Endothelial cell of umbilical vein (primary cell): ENCODE data around the gene ZNF423. TPM values are rescaled to one million over a fixed set of nuclear protein-coding genes. Genes with fewer than 3 reads are reported as not detected.

Source experiments
- BruUV-seq: library from RNA; stranded (reverse); fragments of 400-500 nt; replicated peaks from 2 replicates; lab custom pipeline; 2021; lab: Mats Ljungman, UMichigan
- CTCF ChIA-PET: fragments of 300-600, 350-600 bp; sonication (Branson Sonifier 250); formaldehyde crosslinking; loops from one replicate; lab custom pipeline; 2021; ENCODE audit warnings: antibody characterized with exemption, inconsistent platforms; lab: Charles Lee
- POLR2A ChIA-PET: fragments of 300-600, 350-600 bp; sonication (Branson Sonifier 250); formaldehyde crosslinking; loops from one replicate; lab custom pipeline; 2021; ENCODE audit warnings: antibody characterized with exemption, inconsistent platforms; lab: Charles Lee
- DNase-seq: peaks from one replicate; pipeline ENCODE4 v3.0.0-alpha.2; 2011; ENCODE audit warnings: low read depth, low spot score
- FAIRE-seq: peaks from 2 replicates; lab custom pipeline; 2011; peaks lifted over from hg19 to GRCh38; lab: Jason Lieb, UNC
- H2AFZ ChIP-seq: 2 replicates; pipeline ENCODE4 v1.6.0; 2012; ENCODE audit warnings: low read depth, low read length, control low read depth, inconsistent platforms
- H3K27ac ChIP-seq: 2 replicates; pipeline ENCODE4 v1.5.1; 2011; ENCODE audit warnings: low read depth, mild to moderate bottlenecking, control low read depth, low read length, moderate library complexity; ENCODE audit not compliant: insufficient read depth
- H3K27me3 ChIP-seq, 2 experiments: 2 replicates each; pipeline versions ENCODE4 v1.6.0 to v1.6.1; 2011; ENCODE audit warnings: low read length in 2 of 2, mixed read lengths in 1 of 2; ENCODE audit not compliant: control insufficient read depth in 2 of 2, insufficient read depth in 2 of 2
- H3K36me3 ChIP-seq, 2 experiments: 2 replicates in 1 of 2; 3 replicates in 1 of 2; pipeline ENCODE4 v1.5.1; 2011; ENCODE audit warnings: low read length in 2 of 2, mild to moderate bottlenecking in 1 of 2, moderate library complexity in 1 of 2; ENCODE audit not compliant: control insufficient read depth in 2 of 2, insufficient read depth in 2 of 2; ENCODE audit errors: extremely low read depth in 1 of 2
- H3K4me1 ChIP-seq: 3 replicates; pipeline ENCODE4 v1.5.1; 2011; ENCODE audit warnings: mild to moderate bottlenecking, low read length; ENCODE audit not compliant: control insufficient read depth, insufficient read depth; ENCODE audit errors: extremely low read depth
- H3K4me2 ChIP-seq: 2 replicates; pipeline ENCODE4 v1.6.1; 2011; ENCODE audit warnings: low read length, control low read depth, mixed read lengths; ENCODE audit not compliant: insufficient read depth
- H3K4me3 ChIP-seq, 3 experiments: fragments of 200-600 bp in 1 of 3; sonication (generic), shearing (Covaris generic) in 1 of 3; replicated peaks in 1 of 3; 2 replicates each; pipeline ENCODE4 v1.5.1; 2011 to 2016; ENCODE audit warnings: control low read depth in 3 of 3, low read length in 3 of 3, mild to moderate bottlenecking in 2 of 3, inconsistent platforms in 1 of 3, low read depth in 1 of 3, moderate library complexity in 1 of 3; ENCODE audit not compliant: insufficient read depth in 1 of 3
- H3K79me2 ChIP-seq: 2 replicates; pipeline ENCODE4 v1.6.0; 2012; ENCODE audit warnings: low read length, inconsistent platforms; ENCODE audit not compliant: control insufficient read depth, insufficient read depth
- H3K9ac ChIP-seq: replicated peaks from 2 replicates; pipeline ENCODE3; 2011; ENCODE audit warnings: low read length, control low read depth; ENCODE audit not compliant: insufficient read depth; ENCODE audit errors: extremely low read depth
- H3K9me1 ChIP-seq: replicated peaks from 3 replicates; pipeline ENCODE4 v1.6.0; 2011; ENCODE audit warnings: mild to moderate bottlenecking, low read length; ENCODE audit not compliant: control insufficient read depth, insufficient read depth; ENCODE audit errors: extremely low read depth
- H3K9me3 ChIP-seq: replicated peaks from 2 replicates; pipeline ENCODE4 v1.5.1; 2012; ENCODE audit warnings: low read length, inconsistent platforms; ENCODE audit not compliant: control insufficient read depth, insufficient read depth
- H4K20me1 ChIP-seq: replicated peaks from 2 replicates; pipeline ENCODE3; 2011; ENCODE audit warnings: mild to moderate bottlenecking, low read length; ENCODE audit not compliant: control insufficient read depth, insufficient read depth; ENCODE audit errors: extremely low read depth
- EZH2 ChIP-seq: IDR thresholded peaks from 2 replicates; pipeline ENCODE4 v1.6.1; 2012; ENCODE audit warnings: borderline replicate concordance, low read depth, mild to moderate bottlenecking, moderate library complexity, low read length, inconsistent platforms; ENCODE audit not compliant: severe bottlenecking
- FOS ChIP-seq: IDR thresholded peaks from 2 replicates; pipeline ENCODE4 v1.6.1; 2011; ENCODE audit warnings: mild to moderate bottlenecking, low read length, moderate library complexity, borderline replicate concordance; ENCODE audit not compliant: insufficient read depth
- GATA2 ChIP-seq: IDR thresholded peaks from 2 replicates; pipeline ENCODE4 v1.7.0; 2011; ENCODE audit warnings: low read depth, mild to moderate bottlenecking, moderate library complexity, mixed read lengths, low read length; ENCODE audit not compliant: insufficient read length, insufficient read depth
- JUN ChIP-seq: IDR thresholded peaks from 2 replicates; pipeline ENCODE4 v1.6.1; 2011; ENCODE audit warnings: borderline replicate concordance, low read depth; ENCODE audit not compliant: insufficient read length, insufficient read depth
- MYC ChIP-seq: IDR thresholded peaks from one replicate; pipeline ENCODE4 v1.6.1; 2011; ENCODE audit warnings: mild to moderate bottlenecking, low read depth, low read length
- POLR2A ChIP-seq: IDR thresholded peaks from 2 replicates; pipeline ENCODE4 v1.6.1; 2012; ENCODE audit warnings: low read depth, mild to moderate bottlenecking, control low read depth, low read length
- POLR2AphosphoS5 ChIP-seq: IDR thresholded peaks from 2 replicates; pipeline ENCODE4 v1.6.1; 2012; ENCODE audit warnings: low read depth, mild to moderate bottlenecking, control low read depth, low read length, moderate library complexity; ENCODE audit not compliant: insufficient read depth
- dilution Hi-C: fragments of 300-500 bp; cut with MboI; formaldehyde crosslinking; loops from one replicate; pipeline ENCODE4 v1.15.0; 2019; ENCODE audit warnings: low sequenced_read_pairs; ENCODE audit not compliant: extremely low pct_ligation_motif_present
- intact Hi-C: fragments of 100-400 bp; cut with micrococcal nuclease; formaldehyde crosslinking; loops from one replicate; pipeline ENCODE4 v1.10.0; 2022
- polyA plus RNA-seq, 4 experiments: library from polyadenylated mRNA; depleted of rRNA in 3 of 4; stranded (reverse) in 3 of 4; unstranded in 1 of 4; fragments of >200 nt; gene quantifications; 2 replicates each; pipeline versions ENCODE4 v1.2.1 to v1.2.3, GENCODE V29; 2011 to 2012; ENCODE audit warnings: missing spikeins in 1 of 4
- total RNA-seq: library from RNA; stranded (reverse); gene quantifications from 2 replicates; pipeline ENCODE4 v1.2.3, GENCODE V29; 2021
- TF ChIP-seq, protein P1 (sequence below): IDR thresholded peaks from 2 replicates; pipeline ENCODE4 v1.6.1; 2011; ENCODE audit not compliant: insufficient read depth, insufficient read length
- TF ChIP-seq, protein P2 (sequence below), 2 donors: IDR thresholded peaks; 1 replicate in 1 of 2; 2 replicates in 1 of 2; pipeline ENCODE4 v1.5.1; 2011; ENCODE audit warnings: low read length in 2 of 2, mild to moderate bottlenecking in 2 of 2, moderate library complexity in 2 of 2, control low read depth in 1 of 2, inconsistent platforms in 1 of 2, low read depth in 1 of 2; ENCODE audit not compliant: insufficient read depth in 1 of 2; ENCODE audit errors: extremely low read depth in 1 of 2

Gene ZNF423
- total and polyA plus RNA-seq, 2 donors (not counting 3 experiments of a cell fraction or from before 2014, with no cell fraction given) = 2.2 to 8.1 TPM

DNA sequence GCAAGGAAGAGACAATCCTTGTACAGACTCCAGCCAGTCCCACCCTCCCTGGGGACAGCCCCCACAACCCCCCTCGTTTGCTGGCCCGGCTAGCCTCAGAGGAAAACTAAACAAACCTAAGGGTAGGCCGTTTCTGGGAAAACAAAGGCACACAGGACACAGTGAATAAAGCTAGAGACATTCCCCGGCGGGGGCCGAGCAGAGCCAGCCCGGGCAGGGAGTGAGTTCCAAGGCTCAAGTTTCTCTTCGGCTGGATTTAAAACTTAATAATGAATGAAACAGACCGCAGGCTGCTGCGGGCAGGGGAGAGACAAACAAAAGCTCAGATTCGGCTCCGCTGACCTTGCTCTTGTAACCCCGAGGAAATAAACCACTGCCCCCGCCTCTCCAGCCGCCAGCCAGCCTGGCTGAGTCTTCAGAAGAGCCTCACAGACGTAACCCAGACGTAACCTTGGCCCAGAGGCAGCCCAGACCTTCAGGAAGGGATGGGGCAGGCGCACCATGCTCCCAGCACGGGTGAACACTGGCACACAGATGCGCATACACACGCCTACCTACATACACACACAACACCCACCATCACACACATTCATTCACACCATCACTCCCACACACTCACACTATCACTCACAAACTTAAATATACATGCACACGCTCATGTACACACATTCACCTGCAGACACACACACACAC, 216.0 kb downstream of the ZNF423 start:
- no peak for TF ChIP-seq JUN
- TF ChIP-seq GATA2 = no peak
- no peak for TF ChIP-seq FOS
- TF ChIP-seq MYC = no peak
- no peak for TF ChIP-seq POLR2A
- no peak for TF ChIP-seq POLR2AphosphoS5
- TF ChIP-seq, protein P1, sequence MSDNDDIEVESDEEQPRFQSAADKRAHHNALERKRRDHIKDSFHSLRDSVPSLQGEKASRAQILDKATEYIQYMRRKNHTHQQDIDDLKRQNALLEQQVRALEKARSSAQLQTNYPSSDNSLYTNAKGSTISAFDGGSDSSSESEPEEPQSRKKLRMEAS = no peak
- TF ChIP-seq EZH2 = no peak
- TF ChIP-seq, protein P2, sequence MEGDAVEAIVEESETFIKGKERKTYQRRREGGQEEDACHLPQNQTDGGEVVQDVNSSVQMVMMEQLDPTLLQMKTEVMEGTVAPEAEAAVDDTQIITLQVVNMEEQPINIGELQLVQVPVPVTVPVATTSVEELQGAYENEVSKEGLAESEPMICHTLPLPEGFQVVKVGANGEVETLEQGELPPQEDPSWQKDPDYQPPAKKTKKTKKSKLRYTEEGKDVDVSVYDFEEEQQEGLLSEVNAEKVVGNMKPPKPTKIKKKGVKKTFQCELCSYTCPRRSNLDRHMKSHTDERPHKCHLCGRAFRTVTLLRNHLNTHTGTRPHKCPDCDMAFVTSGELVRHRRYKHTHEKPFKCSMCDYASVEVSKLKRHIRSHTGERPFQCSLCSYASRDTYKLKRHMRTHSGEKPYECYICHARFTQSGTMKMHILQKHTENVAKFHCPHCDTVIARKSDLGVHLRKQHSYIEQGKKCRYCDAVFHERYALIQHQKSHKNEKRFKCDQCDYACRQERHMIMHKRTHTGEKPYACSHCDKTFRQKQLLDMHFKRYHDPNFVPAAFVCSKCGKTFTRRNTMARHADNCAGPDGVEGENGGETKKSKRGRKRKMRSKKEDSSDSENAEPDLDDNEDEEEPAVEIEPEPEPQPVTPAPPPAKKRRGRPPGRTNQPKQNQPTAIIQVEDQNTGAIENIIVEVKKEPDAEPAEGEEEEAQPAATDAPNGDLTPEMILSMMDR (IDR thresholded peaks at IDR 0.05; ENCODE audit: extremely low read depth in 1 of 2, insufficient read depth in 1 of 2, low read depth in 1 of 2, low read length in 2 of 2) = no peak
- DNase-seq (peak; percentile 62), FAIRE-seq (peak; percentile 74)
- H2AFZ ChIP-seq = peak overlapping the region; percentile 50
- no peak overlapping the region for H3K4me2 ChIP-seq
- intact Hi-C loops = no loop called here
- no peaks in the 10 kb centered on the region for H4K20me1 ChIP-seq
- H3K9me3 ChIP-seq = no peaks in the 10 kb centered on the region
- H3K36me3 ChIP-seq = no peaks in the 10 kb centered on the region
- no peaks in the 10 kb centered on the region for H3K79me2 ChIP-seq
- no peak overlapping the region for H3K27ac ChIP-seq
- ChIA-PET CTCF (interaction anchor here (0.9 to 1.1 kb wide), 4 partner anchors 12 to 237 kb away, joined by 3 to 4 read pairs (median 4); no protein-coding TSS in a partner anchor), POLR2A (no interaction called here)
- dilution Hi-C loops = no loop called here
- H3K9ac ChIP-seq = no peak overlapping the region
- H3K27me3 ChIP-seq = no peaks in the 10 kb centered on the region
- H3K4me1 ChIP-seq = peaks cover 25% of the 10 kb centered on the region
- no peak overlapping the region for H3K4me3 ChIP-seq
- H3K9me1 ChIP-seq = no peaks in the 10 kb centered on the region
- BruUV-seq = no TSS peak
